HG03196 (cell line): ENCODE data around the gene PAEP.

ENCODE experiments used
- ATAC-seq: cut with Tn5 transposase; IDR thresholded peaks from one replicate; pipeline ENCODE4 v1.9.1; 2021; ENCODE audit not compliant: unreplicated experiment

PAEP gene

GRCh38 chr9:135591506-135592330 is 30.2 kb downstream of the PAEP start:
- no peak for ATAC-seq

GRCh38 chr9:135592331-135592590 is 30.7 kb downstream of the PAEP start:
- ATAC-seq, result no peak

DNA sequence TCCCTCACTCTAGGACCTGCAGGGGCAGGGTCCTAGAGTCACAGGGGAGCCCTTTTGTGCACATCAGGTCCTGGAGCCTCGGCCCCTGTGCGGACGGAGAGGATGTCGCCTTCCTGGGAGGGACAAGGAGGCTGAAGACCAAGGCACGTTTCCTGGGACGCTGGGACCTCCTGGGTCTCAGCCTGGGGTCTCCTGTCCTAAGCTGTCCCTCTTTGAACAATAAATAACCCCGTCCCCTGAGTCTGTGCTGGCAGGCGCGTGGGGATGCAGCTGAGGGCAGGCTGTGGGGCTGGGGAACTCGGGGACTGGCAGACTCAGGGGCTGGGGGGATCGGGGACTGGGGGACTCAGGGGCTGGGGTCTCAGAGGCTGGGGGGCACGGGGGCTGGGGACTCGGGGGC is 31.1 kb downstream of the PAEP start:
- no peak for ATAC-seq

GRCh38 chr9:135596211-135596610 is 34.7 kb downstream of the PAEP start:
- ATAC-seq, result no peak

DNA sequence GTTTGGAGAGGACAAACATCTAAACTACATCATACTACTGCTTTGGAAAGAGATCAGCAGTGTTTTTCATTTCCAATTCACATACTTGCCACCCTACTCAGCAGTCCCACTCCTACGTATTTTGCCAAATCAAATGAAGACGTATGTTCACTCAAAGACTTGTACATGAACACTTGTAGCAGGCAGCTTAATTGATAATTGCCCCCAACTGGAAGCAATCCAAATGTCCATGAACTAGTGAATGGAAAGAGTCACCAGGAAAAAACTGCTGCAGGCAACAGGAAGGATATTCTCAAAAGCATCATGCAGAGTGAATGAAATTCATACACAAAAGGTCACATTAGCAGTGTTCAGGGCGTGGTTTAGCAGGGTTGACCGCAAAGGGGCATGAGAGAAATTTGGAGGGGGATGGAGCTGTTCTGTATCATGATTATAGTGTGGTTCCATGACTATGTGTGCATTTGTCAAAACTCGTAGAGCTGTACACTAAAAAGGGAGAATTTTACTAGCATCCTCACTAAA is 38.8 kb downstream of the PAEP start:
- ATAC-seq, result no peak

- ATAC-seq, result no peak
Observed at GRCh38 chr9:135601988-135602387, 40.4 kb downstream of the PAEP start.

DNA sequence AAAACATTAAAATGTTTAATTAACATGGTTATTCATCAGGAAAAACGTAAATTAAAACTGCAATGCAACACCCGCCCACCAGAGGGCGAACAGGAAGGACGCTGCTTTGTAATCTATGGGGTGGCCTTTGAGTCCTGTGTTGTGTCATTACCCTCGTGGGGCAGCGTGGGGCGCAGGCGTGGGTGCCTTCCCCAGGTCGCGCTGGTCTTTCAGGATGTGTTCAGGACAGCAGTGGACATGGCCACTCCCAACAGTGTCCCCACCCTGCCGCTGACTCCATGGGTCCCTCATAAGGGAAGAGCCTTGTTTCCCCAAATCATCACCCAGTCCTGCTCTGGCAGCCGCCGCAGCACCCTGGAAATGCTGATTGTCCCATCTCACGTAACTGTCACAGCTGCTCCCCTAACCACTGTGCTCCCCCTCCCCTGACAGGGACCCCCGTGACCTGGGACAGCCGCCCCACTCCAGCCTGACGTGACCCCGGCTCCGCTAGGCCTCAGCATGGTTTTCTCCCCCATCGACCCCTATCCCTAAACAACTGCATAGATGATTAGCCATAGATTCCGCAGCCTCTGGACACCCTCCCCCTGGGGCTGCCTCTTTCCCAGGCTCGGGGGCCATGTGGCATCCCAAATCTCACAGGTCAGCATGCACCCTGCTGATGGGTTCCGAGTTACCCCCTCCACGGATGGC is 41.4 kb downstream of the PAEP start:
- no peak for ATAC-seq

DNA sequence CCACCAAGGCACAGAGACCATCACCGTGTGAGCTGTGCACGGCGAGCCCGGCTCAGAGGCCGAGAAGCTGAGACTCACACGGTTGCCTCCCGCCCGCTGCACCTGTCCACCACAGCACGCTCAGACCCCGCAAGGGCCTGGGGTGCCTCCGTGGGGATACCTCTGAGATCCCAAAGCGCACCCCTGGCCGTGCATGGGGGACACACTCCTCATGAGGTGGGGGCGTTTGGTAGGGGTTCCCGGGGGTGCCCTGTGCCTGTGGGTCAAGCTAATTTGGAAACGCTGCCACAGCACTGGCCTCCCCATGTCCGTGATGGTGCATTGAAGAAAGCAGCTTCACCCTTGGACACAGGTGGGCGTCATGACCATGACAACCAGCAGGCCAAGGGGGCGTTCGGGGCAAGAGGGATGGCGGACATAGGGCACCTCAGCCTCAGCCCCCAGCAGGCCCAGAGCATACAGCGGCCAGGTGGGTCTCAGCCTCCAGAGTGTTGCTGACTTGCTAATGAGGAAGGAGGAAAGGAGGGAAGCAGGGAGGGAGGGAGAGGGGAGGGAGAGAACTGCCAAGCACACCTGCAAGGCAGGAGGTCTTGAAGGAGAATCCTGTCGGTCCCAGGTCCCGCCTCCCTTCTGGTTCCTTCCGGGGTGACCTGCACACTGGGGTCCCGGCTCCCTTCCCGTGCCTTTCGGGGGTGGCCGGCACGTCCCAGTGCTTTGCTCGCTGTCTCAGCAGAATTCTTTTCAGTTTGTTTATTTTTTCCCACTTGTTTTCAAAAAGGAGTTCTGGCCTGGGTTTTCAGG is 43.1 kb downstream of the PAEP start:
- no peak for ATAC-seq

DNA sequence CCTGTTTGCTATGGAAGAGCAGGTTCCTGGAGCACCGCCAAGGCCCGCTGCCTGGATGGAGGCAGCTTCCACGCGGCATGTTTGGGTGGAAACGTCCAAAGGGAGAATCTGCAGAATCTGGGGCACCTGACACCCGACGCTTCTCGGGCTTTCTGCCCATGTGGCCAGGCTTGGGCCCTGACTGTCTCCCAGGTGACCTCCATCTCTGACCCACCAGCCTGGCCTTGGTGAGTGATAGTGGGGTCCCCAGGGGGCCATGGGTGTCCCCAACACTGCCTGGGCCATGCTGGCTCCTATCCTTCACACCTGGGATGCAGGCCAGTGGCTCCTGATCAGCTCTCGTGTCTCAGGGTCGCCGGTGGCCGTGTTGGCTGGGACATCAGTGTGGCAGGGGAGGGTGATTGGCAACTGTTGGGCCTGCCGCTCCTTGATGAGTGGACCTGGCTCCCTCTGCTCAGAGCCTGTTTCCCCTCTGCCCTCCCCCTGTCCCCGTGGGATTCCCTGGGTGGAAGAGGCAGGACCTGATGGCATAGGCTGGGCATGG is 43.8 kb downstream of the PAEP start:
- no peak for ATAC-seq

- no peak for ATAC-seq
Observed at GRCh38 chr9:135606885-135607259, 45.3 kb downstream of the PAEP start.

GRCh38 chr9:135607401-135608293 is 46.1 kb downstream of the PAEP start:
- no peak for ATAC-seq

GRCh38 chr9:135608294-135608998 is 46.9 kb downstream of the PAEP start:
- ATAC-seq, result no peak

GRCh38 chr9:135608999-135609317 is 47.4 kb downstream of the PAEP start:
- ATAC-seq, result no peak

- no peak for ATAC-seq
Observed at GRCh38 chr9:135609366-135609955, 47.9 kb downstream of the PAEP start.

GRCh38 chr9:135610290-135611141 is 49.0 kb downstream of the PAEP start:
- ATAC-seq, result no peak

DNA sequence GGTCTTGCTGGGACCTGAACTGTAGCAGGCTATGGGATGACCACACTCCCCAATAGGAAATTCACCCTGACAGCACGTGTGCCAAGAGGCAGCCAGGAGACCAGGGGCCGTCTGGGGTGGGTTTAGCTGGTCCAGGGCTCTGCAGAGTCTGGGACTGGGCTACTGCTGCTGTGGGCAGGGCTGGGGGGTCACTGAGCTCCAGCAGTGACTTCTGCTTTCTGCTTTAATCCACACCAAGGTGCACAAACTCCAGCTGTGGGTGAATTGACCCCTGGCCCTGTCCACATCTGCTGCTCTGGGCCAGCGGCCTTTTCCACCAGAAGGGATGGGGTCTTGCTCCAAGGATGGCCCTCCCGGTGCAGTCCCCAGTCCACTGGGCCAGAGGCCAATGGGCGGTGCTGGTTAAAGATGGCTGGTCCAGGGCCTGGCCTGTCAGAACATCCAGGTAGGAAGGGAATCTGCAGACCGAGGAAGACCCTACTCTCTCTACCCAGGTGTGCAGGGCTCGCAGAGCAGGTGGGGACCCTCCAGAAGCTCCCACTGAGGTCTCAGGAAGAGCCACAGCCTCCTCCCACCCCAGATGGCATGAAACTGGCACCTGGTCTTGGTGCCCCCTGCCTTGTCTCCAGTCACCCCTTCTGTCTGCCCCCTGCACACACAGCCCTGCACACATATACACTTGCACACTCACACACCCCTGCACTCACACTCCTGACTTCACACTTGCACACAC is 49.8 kb downstream of the PAEP start:
- no peak for ATAC-seq

GRCh38 chr9:135611875-135612209 is 50.3 kb downstream of the PAEP start:
- ATAC-seq, result no peak

DNA sequence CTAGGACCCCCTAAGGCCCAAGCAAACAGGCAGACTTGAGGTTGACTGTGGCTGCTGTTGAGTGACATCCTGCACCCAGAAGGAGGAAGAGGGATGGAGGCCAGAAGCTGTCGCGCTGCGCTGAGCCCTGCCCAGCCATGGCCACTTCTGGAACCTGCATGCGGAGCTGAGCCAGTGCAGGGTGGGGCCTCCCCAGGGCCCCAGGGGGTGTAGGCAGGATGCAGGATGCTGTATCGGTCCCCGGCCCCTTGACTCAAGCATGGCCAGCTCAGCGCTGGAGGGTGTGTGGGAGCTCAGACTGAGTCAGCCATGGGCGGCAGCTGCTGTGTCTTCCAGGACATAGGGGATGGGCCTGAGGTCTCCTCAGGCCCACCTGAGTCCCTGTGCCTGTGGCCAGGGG is 50.9 kb downstream of the PAEP start:
- ATAC-seq, result no peak
